ENCODE data around the gene PTPRS.

The PTPRS gene

DNA sequence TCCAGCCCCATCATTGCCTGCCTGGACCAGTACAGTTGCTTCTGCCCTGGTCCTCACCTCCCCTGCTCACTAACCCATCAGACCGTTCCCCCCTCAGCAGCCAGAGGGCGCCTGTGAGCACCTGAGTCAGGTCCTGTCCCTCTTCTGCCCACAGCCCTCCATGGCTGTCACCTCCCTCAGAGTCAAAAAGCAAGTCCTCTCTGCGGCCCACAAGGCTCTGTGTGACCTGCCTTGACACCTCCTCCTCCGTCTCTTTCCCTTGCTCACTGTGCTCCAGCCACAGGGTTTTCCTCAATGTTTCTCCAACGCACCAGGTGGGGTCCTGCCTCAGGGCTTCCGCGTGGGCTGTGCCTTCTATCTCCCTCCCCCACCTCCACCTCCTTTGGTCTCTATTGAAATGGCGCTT, 29.4 kb upstream of the PTPRS start:
- TF ChIP-seq, protein P1, sequence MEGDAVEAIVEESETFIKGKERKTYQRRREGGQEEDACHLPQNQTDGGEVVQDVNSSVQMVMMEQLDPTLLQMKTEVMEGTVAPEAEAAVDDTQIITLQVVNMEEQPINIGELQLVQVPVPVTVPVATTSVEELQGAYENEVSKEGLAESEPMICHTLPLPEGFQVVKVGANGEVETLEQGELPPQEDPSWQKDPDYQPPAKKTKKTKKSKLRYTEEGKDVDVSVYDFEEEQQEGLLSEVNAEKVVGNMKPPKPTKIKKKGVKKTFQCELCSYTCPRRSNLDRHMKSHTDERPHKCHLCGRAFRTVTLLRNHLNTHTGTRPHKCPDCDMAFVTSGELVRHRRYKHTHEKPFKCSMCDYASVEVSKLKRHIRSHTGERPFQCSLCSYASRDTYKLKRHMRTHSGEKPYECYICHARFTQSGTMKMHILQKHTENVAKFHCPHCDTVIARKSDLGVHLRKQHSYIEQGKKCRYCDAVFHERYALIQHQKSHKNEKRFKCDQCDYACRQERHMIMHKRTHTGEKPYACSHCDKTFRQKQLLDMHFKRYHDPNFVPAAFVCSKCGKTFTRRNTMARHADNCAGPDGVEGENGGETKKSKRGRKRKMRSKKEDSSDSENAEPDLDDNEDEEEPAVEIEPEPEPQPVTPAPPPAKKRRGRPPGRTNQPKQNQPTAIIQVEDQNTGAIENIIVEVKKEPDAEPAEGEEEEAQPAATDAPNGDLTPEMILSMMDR (IDR thresholded peaks at IDR 0.05), result peak; percentile 66

DNA sequence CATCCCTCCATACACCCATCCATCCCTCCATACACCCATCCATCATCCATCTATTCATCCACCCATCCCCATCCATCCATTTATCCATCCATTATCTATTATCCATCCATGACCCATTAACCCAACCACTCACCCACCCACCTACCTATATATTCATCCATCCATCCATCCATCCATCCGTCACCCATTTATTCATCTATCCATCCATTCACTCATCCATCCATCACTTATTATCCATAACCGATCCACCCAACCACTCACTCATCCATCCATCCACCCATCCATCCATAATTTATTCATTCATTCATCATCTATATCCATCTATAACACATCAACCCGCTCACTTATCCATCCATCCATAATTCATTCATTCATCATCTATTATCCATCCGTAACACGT, 28.7 kb upstream of the PTPRS start:
- TF ChIP-seq, protein P1 (IDR thresholded peaks at IDR 0.05), result no peak

DNA sequence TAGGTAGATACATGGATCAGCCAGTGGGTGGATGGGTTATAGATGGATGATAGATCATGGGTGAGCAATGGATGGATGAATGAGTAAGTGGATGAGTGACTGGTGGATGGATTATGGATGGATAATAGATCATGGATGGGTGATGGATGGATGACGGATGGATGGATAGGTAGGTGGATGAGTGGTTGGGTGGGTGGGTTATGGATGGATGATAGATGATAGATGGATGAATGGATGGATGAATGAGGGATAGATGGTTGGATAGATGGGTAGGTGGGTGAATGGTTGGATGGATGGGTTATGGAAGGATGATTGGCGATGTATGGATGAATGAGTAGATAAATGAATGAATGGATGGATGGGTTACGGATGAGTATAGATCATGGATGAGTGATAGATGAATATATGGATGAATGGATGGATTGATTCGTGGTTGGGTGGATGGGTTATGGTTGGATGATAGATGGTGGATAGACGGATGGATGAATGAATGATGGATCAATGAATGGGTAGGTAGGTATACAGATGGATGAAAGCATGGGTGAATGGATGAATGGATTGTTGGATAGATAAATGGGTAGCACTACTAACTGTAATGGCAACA, 27.0 kb upstream of the PTPRS start:
- TF ChIP-seq, protein P1 (IDR thresholded peaks at IDR 0.05), result no peak

DNA sequence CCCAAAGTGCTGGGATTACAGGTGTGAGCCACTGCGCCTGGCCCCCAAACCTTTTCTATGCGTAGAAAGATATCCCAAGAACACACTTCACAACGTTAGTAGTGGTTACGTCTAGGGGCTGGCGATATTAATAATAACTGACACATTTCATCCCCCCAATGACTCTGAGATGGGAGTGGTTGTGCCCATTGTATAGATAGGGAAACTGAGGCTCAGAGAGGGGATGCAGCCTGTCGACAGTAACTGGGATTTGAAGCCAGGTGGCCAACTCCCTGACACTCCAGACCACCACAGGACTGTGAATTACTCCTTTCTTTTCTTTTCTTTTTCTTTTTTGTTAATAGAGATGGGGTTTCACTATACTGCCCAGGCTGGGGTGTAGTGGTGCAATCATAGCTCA, 25.3 kb upstream of the PTPRS start:
- TF ChIP-seq, protein P1 (IDR thresholded peaks at IDR 0.05), result no peak

DNA sequence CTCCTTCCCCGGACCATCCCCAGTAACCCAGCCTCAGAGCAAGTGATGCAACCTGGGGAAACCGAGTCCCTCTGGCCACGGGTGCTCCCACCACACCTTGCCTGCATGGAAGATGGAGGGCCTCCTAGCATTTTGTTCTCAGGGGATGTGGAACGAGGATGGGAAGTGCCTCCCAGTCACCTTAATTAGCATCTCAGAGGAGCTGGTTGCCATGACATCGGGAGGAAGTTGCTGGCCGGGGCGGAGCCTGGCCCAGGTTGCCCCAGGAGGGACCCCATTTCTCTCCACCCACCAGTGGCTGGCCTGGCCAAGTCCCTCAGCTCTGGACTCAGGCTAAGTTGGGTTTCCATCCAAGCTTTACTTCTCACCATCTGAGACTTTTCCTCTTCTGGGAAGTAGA, 24.1 kb upstream of the PTPRS start:
- TF ChIP-seq, protein P1 (IDR thresholded peaks at IDR 0.05), result no peak

DNA sequence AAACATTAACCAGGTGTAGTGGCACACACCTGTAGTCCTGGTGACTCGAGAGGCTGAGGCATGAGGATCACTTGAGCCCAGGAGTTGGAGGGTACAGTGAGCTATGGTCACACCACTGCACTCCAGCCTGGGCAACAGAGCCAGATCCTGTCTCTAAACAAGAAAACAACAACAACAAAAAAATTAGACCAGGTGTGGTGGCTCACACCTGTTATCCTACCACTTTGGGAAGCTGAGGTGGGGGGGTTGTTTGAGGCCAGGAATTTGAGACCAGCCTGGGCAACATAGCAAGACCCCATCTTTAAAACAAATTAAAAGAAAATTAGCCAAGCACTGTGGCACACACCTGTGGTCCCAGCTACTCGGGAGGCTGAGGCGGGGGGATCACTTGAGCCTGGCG, 20.8 kb upstream of the PTPRS start:
- TF ChIP-seq, protein P1 (IDR thresholded peaks at IDR 0.05), result no peak

DNA sequence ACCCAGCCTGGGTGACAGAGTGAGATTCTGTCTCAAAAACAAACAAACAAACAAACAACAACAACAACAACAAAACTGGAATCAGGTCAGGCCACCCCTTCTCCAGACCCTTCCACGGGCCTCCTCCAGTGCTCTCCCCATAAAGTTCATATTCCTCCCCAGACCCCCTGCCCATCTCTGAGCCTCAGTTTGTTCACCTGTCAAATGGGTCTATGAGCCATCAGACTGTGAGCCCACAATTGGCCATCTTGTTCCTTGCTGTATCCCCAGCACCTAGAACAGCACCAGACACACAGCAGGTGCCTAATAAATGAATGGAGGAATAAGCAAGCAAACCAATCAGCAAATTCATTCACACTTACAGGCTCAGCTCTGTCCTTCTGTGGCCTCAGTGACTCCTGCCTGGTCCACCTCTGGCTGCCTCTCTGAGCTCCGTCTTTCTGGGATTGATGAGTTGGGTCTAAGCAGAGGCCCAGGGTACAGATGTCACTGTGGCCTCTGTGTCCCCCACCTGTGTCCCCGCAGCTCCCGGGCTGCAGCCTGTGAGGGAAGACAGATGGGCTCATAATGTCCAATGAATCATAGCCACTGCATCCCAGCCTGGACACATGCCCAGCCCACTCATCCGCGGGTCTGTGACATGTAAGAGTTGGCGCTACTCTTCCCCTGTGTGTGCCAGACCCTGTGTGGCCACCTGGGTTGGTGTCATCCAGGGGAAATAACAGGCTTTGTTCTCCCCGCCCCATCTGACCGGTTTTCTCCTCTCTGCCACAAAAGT, 19.6 kb upstream of the PTPRS start:
- TF ChIP-seq, protein P1 (IDR thresholded peaks at IDR 0.05), result no peak
